Fibroblast of skin of abdomen (primary cell): ENCODE results near the gene OOSP1. TPM values are rescaled to one million over a fixed set of nuclear protein-coding genes. Genes with fewer than 3 reads are reported as not detected.
"Not testable (repeated sequence)": the region's sequence is repeated elsewhere in the genome, so short reads cannot be mapped to it uniquely, and the experiment has no call there.

ENCODE experiments used
- DNase-seq: peaks from one replicate; pipeline ENCODE4 v3.0.0-alpha.2; 2013
- polyA plus RNA-seq, 2 experiments: library from polyadenylated mRNA; unstranded; fragments of 120-200 nt; gene quantifications; one replicate each; pipeline ENCODE4 v1.2.1, GENCODE V29; 2013; ENCODE audit not compliant: insufficient read length in 2 of 2

The OOSP1 gene
- polyA plus RNA-seq (2013, experiment 1 of 2; ENCODE audit: insufficient read length) = not detected
- not detected for polyA plus RNA-seq (2013, experiment 2 of 2; ENCODE audit: insufficient read length)

- DNase-seq = no peak
Observed at GRCh38 chr11:59938132-59938531, at the start of gene OOSP1. Gene OOSP1 (plus strand): TSS chr11:59938432. CDS start chr11:59938455, 23 bp downstream.

GRCh38 chr11:59891781-59892181 lies 46.5 kb upstream of the OOSP1 start:
- DNase-seq = no peak

GRCh38 chr11:59894616-59895015 lies 43.6 kb upstream of the OOSP1 start:
- DNase-seq = no peak

GRCh38 chr11:59898046-59898445 lies 40.2 kb upstream of the OOSP1 start:
- no peak for DNase-seq

GRCh38 chr11:59898650-59899049 lies 39.6 kb upstream of the OOSP1 start:
- DNase-seq = no peak

GRCh38 chr11:59899532-59899931 lies 38.7 kb upstream of the OOSP1 start:
- DNase-seq = no peak

GRCh38 chr11:59900366-59901126 lies 37.7 kb upstream of the OOSP1 start:
- no peak for DNase-seq

GRCh38 chr11:59901306-59901705 lies 36.9 kb upstream of the OOSP1 start:
- no peak for DNase-seq

GRCh38 chr11:59903569-59903968 lies 34.7 kb upstream of the OOSP1 start:
- DNase-seq = not testable (repeated sequence)

- DNase-seq = no peak
Observed at GRCh38 chr11:59918480-59918879, 19.8 kb upstream of the OOSP1 start.

- DNase-seq = no peak
Observed at GRCh38 chr11:59918987-59919589, 19.1 kb upstream of the OOSP1 start.

- DNase-seq = no peak
Observed at GRCh38 chr11:59923813-59924212, 14.4 kb upstream of the OOSP1 start.

- DNase-seq = no peak
Observed at GRCh38 chr11:59931688-59932087, 6.5 kb upstream of the OOSP1 start.

GRCh38 chr11:59938718-59939117 lies 486 bp downstream of the OOSP1 start:
- no peak for DNase-seq

- no peak for DNase-seq
Observed at GRCh38 chr11:59939482-59939881, 1.2 kb downstream of the OOSP1 start.

GRCh38 chr11:59941091-59941490 lies 2.9 kb downstream of the OOSP1 start:
- no peak for DNase-seq

- DNase-seq = no peak
Observed at GRCh38 chr11:59943997-59944714, 5.9 kb downstream of the OOSP1 start.

- DNase-seq = no peak
Observed at GRCh38 chr11:59944720-59945119, 6.5 kb downstream of the OOSP1 start.

- DNase-seq = no peak
Observed at GRCh38 chr11:59953463-59954218, 15.4 kb downstream of the OOSP1 start.

GRCh38 chr11:59954219-59954847 lies 16.1 kb downstream of the OOSP1 start:
- no peak for DNase-seq

- no peak for DNase-seq
Observed at GRCh38 chr11:59957094-59957493, 18.9 kb downstream of the OOSP1 start.
